Neural cell (in vitro differentiated cells): Measurements from ENCODE around the gene POLA2. TPM values are rescaled to one million over a fixed set of nuclear protein-coding genes. Genes with fewer than 3 reads are reported as not detected.

Experiments
- H2AFZ ChIP-seq: fragments of 200-600, 300-800 bp; sonication (generic), shearing (Covaris generic); 2 replicates; pipeline ENCODE4 v1.6.0; 2014; ENCODE audit warnings: low read depth, mild to moderate bottlenecking, antibody characterized with exemption, low read length, moderate library complexity
- H3F3A ChIP-seq: fragments of 200-600 bp; shearing (Covaris generic); 2 replicates; pipeline ENCODE4 v1.6.1; 2016; ENCODE audit warnings: mild to moderate bottlenecking, moderate library complexity, mixed read lengths, antibody characterized with exemption, low read length; ENCODE audit not compliant: insufficient read depth, poor library complexity, severe bottlenecking
- H3K27ac ChIP-seq: fragments of 200-600, 300-800 bp; sonication (generic), shearing (Covaris generic); 2 replicates; pipeline ENCODE4 v1.5.1; 2014; ENCODE audit warnings: mild to moderate bottlenecking, low read length, moderate library complexity
- H3K27me3 ChIP-seq: fragments of 300-800, 200-600 bp; sonication (generic), shearing (Covaris generic); 2 replicates; pipeline ENCODE4 v1.6.0; 2014; ENCODE audit warnings: mild to moderate bottlenecking, low read depth, low read length, moderate library complexity; ENCODE audit not compliant: insufficient read depth
- H3K36me3 ChIP-seq: fragments of 300-800, 200-600 bp; sonication (generic), shearing (Covaris generic); 2 replicates; pipeline ENCODE4 v1.5.1; 2014; ENCODE audit warnings: mild to moderate bottlenecking, antibody characterized with exemption, low read length, moderate library complexity; ENCODE audit not compliant: insufficient read depth
- H3K4me2 ChIP-seq: fragments of 300-800, 200-600 bp; sonication (generic), shearing (Covaris generic); 2 replicates; pipeline ENCODE4 v1.6.0; 2014; ENCODE audit warnings: mild to moderate bottlenecking, low read length
- H3K4me3 ChIP-seq: fragments of 300-800, 200-600 bp; sonication (generic), shearing (Covaris generic); 2 replicates; pipeline ENCODE4 v1.5.1; 2014; ENCODE audit warnings: mild to moderate bottlenecking, low read length, moderate library complexity
- H3K79me2 ChIP-seq: fragments of 200-600 bp; shearing (Covaris generic); replicated peaks from 2 replicates; pipeline ENCODE4 v1.6.0; 2014; ENCODE audit warnings: mild to moderate bottlenecking, low read length, moderate library complexity; ENCODE audit not compliant: insufficient read depth
- H3K9ac ChIP-seq: fragments of 300-800, 200-600 bp; sonication (generic), shearing (Covaris generic); 2 replicates; pipeline ENCODE4 v1.6.1; 2016; ENCODE audit warnings: mild to moderate bottlenecking, low read length, mixed read lengths
- H3K9me2 ChIP-seq: fragments of 200-600 bp; shearing (Covaris generic); 2 replicates; pipeline ENCODE4 v1.6.1; 2016; ENCODE audit warnings: mild to moderate bottlenecking, low read length, mixed read lengths; ENCODE audit not compliant: insufficient read depth
- H3K9me3 ChIP-seq: fragments of 200-600, 300-800 bp; sonication (generic), shearing (Covaris generic); 2 replicates; pipeline ENCODE4 v1.6.1; 2016; ENCODE audit warnings: mild to moderate bottlenecking, mixed run types, low read length, moderate library complexity, mixed read lengths
- H4K20me1 ChIP-seq: fragments of 200-600 bp; shearing (Covaris generic); 2 replicates; pipeline ENCODE4 v1.6.1; 2016; ENCODE audit warnings: mild to moderate bottlenecking, mixed run types; ENCODE audit not compliant: insufficient read depth
- CTCF ChIP-seq: fragments of 450-650 bp; IDR thresholded peaks from 2 replicates; pipeline ENCODE4 v1.5.1; 2014; ENCODE audit warnings: antibody characterized with exemption, mild to moderate bottlenecking, moderate library complexity; ENCODE audit not compliant: poor library complexity, severe bottlenecking
- EP300 ChIP-seq: fragments of 450-650 bp; conservative IDR thresholded peaks from 2 replicates; pipeline ENCODE4 v1.6.1; 2014; ENCODE audit warnings: antibody characterized with exemption, mild to moderate bottlenecking, moderate library complexity; ENCODE audit not compliant: poor library complexity, severe bottlenecking
- EZH2 ChIP-seq: fragments of 200-600, 300-800 bp; shearing (Covaris generic), sonication (generic); IDR thresholded peaks from 2 replicates; pipeline ENCODE4 v1.6.1; 2014; ENCODE audit warnings: antibody characterized with exemption, low read length, borderline replicate concordance, mild to moderate bottlenecking; ENCODE audit not compliant: insufficient read depth, poor library complexity, severe bottlenecking
- MXI1 ChIP-seq: fragments of 450-650 bp; conservative IDR thresholded peaks from 2 replicates; pipeline ENCODE4 v1.6.1; 2014; ENCODE audit warnings: antibody characterized with exemption, mild to moderate bottlenecking; ENCODE audit not compliant: poor library complexity, severe bottlenecking
- POLR2AphosphoS5 ChIP-seq: IDR thresholded peaks from 2 replicates; pipeline ENCODE4 v1.6.1; 2012
- RAD21 ChIP-seq: fragments of 450-650 bp; conservative IDR thresholded peaks from 2 replicates; pipeline ENCODE4 v1.6.1; 2014; ENCODE audit warnings: antibody characterized with exemption, mild to moderate bottlenecking, moderate library complexity
- REST ChIP-seq: IDR thresholded peaks from 2 replicates; pipeline ENCODE4 v1.6.1; 2012; ENCODE audit warnings: borderline replicate concordance
- SMC3 ChIP-seq: fragments of 450-650 bp; conservative IDR thresholded peaks from 2 replicates; pipeline ENCODE4 v1.6.1; 2014; ENCODE audit warnings: antibody characterized with exemption, mild to moderate bottlenecking, moderate library complexity; ENCODE audit not compliant: poor library complexity
- TAF1 ChIP-seq: IDR thresholded peaks from 2 replicates; pipeline ENCODE4 v1.6.1; 2012; ENCODE audit warnings: low read depth
- polyA plus RNA-seq: library from polyadenylated mRNA; depleted of rRNA; stranded (reverse); fragments of >200 nt; gene quantifications from 2 replicates; pipeline ENCODE4 v1.2.3, GENCODE V29; 2014

Gene POLA2
- polyA plus RNA-seq, 1 donor from 2014 or later = 4.3 TPM

GRCh38 chr11:65307298-65308229, 45.8 kb downstream of the POLA2 start:
- Histone ChIP-seq H3F3A (no peaks in the 10 kb centered on the region), H4K20me1 (no peaks in the 10 kb centered on the region), H3K36me3 (no peaks in the 10 kb centered on the region), H3K79me2 (no peaks in the 10 kb centered on the region), H3K27me3 (no peaks in the 10 kb centered on the region), H3K9ac (no peak overlapping the region), H3K9me2 (no peaks in the 10 kb centered on the region), H3K4me2 (no peak overlapping the region), H3K27ac (no peak overlapping the region), H3K4me3 (no peak overlapping the region), H3K9me3 (no peaks in the 10 kb centered on the region), H2AFZ (no peak overlapping the region)
- no peak for TF ChIP-seq TAF1
- no peak for TF ChIP-seq REST
- no peak for TF ChIP-seq POLR2AphosphoS5
- TF ChIP-seq CTCF = no peak
- no peak for TF ChIP-seq EZH2
- TF ChIP-seq SMC3 = no peak
- no peak for TF ChIP-seq MXI1
- TF ChIP-seq EP300 = no peak
- no peak for TF ChIP-seq RAD21

- Histone ChIP-seq H4K20me1 (no peaks in the 10 kb centered on the region), H3F3A (no peaks in the 10 kb centered on the region), H3K9me2 (no peaks in the 10 kb centered on the region), H3K9ac (no peak overlapping the region), H3K79me2 (no peaks in the 10 kb centered on the region), H3K9me3 (no peaks in the 10 kb centered on the region), H3K4me2 (no peak overlapping the region), H3K36me3 (no peaks in the 10 kb centered on the region), H3K27me3 (no peaks in the 10 kb centered on the region), H3K4me3 (no peak overlapping the region), H3K27ac (no peak overlapping the region), H2AFZ (no peak overlapping the region)
- TF ChIP-seq REST (no peak), EZH2 (no peak), EP300 (no peak), MXI1 (no peak), TAF1 (no peak), RAD21 (no peak), CTCF (no peak), POLR2AphosphoS5 (no peak), SMC3 (no peak)
These were observed 46.6 kb downstream of the POLA2 start for GRCh38 chr11:65308281-65308891.
